Measurements from ENCODE around the gene SH3GL2.
"Not testable (repeated sequence)": the region's sequence is repeated elsewhere in the genome, so short reads cannot be mapped to it uniquely, and the experiment has no call there.

SH3GL2 gene

GRCh38 chr9:17751486-17751885 lies 172.6 kb downstream of the SH3GL2 start:
- no peak for DNase-seq (ENCODE audit: low spot score)

- DNase-seq (ENCODE audit: low spot score) = no peak
Measured at GRCh38 chr9:17752021-17752420, 173.2 kb downstream of the SH3GL2 start.

DNA sequence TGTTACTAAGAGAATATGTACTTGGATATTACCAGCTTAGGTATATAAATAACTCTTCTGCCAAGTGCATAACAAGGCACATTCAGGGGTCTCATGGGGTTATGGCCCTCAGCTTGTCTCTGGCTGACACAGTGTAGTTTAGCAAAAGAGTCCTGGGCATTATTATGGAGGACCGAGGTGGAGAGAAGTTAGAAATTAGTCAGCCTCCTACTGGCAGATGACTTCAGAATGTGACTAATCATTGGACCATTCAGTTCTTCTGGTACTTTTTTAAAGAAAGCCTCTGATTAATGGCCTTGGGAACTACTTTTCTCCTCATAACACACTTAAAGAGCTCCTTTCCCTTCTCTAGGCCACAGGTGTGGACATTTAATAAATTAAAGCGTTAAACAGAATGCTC lies 178.9 kb downstream of the SH3GL2 start:
- no peak for DNase-seq (ENCODE audit: low spot score)

GRCh38 chr9:17760250-17760649 lies 181.4 kb downstream of the SH3GL2 start:
- DNase-seq (ENCODE audit: low spot score) = no peak

- DNase-seq (ENCODE audit: low spot score) = no peak
Measured at GRCh38 chr9:17761984-17762676, 183.3 kb downstream of the SH3GL2 start.

- no peak for DNase-seq (ENCODE audit: low spot score)
Measured at GRCh38 chr9:17764306-17764705, 185.4 kb downstream of the SH3GL2 start.

DNA sequence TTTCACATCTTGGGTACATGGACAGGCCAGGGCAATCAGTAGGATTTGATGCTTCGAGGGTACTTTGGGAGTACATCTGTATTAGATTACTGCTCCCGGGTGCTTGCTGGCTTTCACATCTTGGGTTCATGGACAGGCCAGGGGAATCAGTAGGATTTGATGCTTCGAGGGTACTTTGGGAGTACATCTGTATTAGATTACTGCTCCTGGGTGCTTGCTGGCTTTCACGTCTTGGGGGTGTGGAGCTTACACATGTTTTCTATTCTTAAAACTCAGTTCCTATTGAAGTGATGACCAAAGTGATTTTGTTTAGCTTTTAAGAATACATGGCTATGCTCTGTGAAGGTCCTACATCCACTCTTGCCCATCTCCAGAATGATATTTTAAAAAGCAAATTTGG lies 186.3 kb downstream of the SH3GL2 start:
- DNase-seq (ENCODE audit: low spot score) = not testable (repeated sequence)

DNA sequence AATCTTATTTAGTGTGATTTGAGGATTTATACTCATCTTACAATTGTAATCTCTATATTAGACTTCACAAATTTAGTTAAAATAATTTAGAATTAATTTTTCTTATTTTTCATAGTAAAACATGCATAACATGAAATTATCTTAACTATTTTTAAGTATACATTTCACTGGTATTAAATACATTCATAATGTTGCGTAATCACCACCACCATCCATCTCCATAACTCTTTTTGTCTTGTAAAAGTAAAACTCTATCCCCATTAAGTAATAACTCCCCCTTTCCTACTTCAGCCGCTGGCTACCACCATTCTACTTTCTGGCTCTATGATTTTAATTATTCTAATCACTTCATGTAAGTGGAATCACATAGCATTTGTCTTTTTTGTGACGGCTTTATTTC lies 193.4 kb downstream of the SH3GL2 start:
- no peak for DNase-seq (ENCODE audit: low spot score)

GRCh38 chr9:17775656-17776055 lies 196.8 kb downstream of the SH3GL2 start:
- DNase-seq (ENCODE audit: low spot score) = no peak

DNA sequence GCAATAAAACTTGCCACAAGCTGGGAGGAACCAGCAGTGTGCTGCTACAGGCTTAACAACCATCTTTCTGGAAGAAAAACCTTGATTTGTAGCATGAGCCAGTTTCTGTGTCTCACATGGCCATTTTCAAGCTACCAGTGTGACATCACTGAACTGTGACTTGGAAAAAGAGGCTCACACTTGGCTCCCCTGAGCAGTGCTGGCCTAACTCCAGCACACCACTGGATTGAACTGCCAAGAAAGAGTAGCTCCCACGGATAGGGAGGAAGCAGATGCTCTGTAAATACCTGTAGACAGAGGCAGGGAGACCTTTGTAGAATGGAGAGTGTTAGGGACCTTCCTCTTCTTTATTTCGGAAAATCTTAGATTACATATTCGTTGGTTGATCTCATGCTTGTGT lies 197.9 kb downstream of the SH3GL2 start:
- no peak for DNase-seq (ENCODE audit: low spot score)

DNA sequence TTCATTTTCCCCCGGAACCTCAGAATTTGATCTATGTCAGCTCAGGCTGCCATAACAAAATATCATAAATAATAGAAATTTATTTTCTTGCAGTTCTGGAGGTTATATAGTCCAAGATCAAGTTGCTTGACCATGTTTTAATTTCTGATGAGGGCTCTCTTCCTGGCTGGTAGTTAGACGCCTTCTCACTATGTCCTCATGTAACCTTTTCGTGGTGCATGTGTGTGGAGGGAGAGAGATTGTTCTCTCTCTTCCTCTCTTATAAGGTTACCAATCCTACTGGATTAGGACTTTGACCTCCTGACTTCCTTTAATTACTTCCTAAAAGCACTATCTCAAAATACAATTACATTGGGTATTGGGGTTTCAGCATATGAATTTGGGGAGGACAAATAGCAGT lies 198.6 kb downstream of the SH3GL2 start:
- DNase-seq (ENCODE audit: low spot score) = no peak

GRCh38 chr9:17782430-17783149 lies 203.7 kb downstream of the SH3GL2 start:
- no peak for DNase-seq (ENCODE audit: low spot score)

GRCh38 chr9:17783227-17783626 lies 204.4 kb downstream of the SH3GL2 start:
- DNase-seq (ENCODE audit: low spot score) = no peak

GRCh38 chr9:17789316-17789715 lies 210.4 kb downstream of the SH3GL2 start:
- no peak for DNase-seq (ENCODE audit: low spot score)

DNA sequence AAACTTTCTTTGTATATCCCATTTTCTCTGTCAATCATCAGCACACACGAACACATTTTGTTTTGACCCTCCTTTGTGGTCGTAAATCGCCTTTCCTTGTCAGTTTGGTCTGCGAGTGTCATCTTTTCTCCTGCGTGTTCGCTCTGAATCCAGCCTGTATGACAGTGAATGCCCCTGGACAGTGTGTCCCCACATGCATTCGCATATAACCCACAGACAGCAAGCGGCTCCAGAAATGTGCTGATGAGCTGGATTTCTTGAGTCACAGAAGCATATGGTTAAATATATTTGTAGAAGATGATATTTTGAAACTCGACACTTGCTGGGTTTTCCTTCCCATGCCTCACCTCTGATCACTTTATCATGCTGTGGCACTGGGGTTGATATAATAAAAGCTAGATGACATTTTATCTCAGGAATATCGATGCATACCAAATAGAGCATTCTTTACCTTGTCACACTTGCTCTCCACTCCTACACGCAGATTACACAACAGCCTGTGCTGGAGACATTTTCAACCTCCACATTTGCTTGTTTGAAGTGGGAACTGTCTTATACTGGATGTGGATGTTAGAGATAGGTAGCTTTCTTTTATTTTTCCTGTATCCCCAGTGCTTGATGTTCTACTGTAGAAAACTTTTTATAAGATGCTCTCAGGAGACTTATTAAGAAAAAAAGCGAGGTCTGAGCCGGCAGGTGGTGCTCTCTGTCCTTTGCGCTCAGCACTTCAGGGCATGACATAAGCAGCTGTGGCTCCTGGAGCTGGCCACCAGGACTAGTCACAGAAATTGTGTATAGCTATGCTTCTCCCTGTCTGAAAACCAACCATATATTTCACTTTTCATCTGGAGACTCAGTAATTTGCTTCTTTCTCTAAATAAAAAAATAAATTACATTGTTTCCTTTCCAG lies 215.1 kb downstream of the SH3GL2 start:
- no peak for DNase-seq (ENCODE audit: low spot score)

DNA sequence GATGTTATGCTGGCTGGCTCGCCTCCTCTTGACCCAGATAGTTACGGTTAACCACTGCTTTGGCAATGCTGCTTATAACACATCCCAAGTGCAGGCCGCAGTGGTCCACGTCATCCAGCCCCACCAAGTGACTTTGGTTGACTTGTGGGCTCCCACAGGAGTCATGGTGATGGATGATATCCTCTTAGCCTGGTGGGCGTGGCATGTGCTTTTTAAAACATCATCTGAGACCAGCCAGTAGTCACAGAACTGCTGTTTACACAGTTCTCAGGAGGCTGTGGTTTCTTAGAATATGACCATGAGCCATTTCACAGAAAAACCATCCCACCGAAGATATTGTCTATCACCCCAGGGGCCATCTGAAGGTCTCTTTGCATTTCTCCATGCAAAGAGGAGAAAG lies 216.9 kb downstream of the SH3GL2 start:
- peak; percentile 23 for DNase-seq (ENCODE audit: low spot score)

DNA sequence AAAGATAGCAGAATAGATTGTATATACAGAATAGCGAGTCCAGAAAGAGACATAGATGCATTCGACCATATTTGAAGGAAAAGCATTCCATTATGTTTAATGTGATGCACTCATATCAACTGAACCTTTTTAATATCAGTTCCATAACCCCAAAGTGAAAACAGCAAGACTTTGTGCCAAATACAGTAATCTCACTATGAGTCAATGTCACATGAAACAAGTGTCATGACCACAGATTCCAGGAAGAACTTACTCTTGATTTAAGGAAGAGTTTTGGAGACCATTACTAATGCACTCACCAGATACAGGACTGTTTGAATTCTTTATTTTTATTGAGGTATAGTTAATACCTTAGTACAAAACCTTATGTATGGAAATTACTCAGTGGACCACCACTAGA lies 220.5 kb downstream of the SH3GL2 start:
- no peak for DNase-seq (ENCODE audit: low spot score)

DNA sequence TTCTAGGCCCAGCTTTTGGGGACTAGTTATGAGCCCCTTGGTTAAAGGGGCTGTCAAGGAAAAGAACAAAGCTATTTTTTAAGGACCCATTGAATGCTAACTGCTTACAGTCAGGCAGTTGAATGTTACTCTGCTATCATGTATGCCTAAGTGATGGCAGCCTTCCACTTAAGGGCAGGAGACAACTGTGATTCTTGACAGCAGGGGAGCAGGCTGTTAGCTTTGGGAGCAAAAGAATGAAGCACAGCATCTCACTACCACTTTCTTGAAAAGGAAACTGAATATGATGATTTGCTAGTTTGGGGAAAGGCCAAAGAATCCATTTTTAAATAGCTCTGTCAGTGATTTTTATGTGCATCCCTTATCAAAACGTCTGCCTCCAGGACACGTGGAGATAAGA lies 221.6 kb downstream of the SH3GL2 start:
- DNase-seq (ENCODE audit: low spot score) = no peak

GRCh38 chr9:17802249-17802857 lies 223.5 kb downstream of the SH3GL2 start:
- DNase-seq (ENCODE audit: low spot score) = peak; percentile 35

DNA sequence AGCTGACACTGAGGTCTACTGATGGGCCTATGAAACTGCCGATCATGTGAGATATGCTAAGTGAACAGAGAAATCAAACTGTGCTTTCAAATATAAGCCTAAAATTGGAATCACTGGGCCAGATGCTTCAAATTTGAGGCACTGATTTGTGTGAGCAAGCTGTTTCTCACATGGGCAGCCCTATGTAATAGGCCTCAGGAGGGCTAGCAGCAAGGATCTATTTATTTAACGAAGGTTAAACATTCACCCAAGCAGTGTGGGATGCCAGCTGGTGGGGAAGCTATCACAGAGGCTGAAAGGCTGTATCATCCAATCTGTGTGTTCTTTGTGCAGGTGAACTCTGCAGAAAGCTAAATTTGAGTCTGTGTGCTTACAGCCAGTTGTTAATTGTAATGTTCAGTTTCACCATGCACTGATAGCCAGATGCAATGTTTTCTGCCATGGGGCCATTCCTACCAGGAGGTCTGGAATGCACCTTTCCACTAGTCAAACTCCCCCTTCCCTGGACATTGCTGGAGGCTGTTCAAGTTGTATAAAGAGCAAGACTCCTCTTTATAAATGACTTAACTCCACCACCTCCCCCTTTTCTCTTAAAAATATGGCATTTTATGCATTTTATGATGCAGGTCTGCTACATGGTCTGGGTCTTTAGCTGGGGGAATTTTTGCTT lies 228.9 kb downstream of the SH3GL2 start:
- no peak for DNase-seq (ENCODE audit: low spot score)

- DNase-seq (ENCODE audit: low spot score) = no peak
Measured at GRCh38 chr9:17810317-17810716, 231.5 kb downstream of the SH3GL2 start.

Measured in AG20443 (cell line).